HUES48 (cell line): Measurements from ENCODE around the gene MCUB.
"Not testable (repeated sequence)": the region's sequence is repeated elsewhere in the genome, so short reads cannot be mapped to it uniquely, and the experiment has no call there.

Source experiments
- H3K27ac ChIP-seq: one replicate; pipeline ENCODE4 v1.7.0; 2013; ENCODE audit warnings: low read depth, low read length, inconsistent platforms
- H3K27me3 ChIP-seq: 2 replicates; pipeline ENCODE4 v1.6.1; 2013; ENCODE audit warnings: mild to moderate bottlenecking, low read length; ENCODE audit not compliant: control insufficient read depth, insufficient read depth
- H3K36me3 ChIP-seq: 2 replicates; pipeline ENCODE4 v1.6.1; 2013; ENCODE audit warnings: low read length; ENCODE audit not compliant: control insufficient read depth, insufficient read depth
- H3K4me1 ChIP-seq: 2 replicates; pipeline ENCODE4 v1.6.1; 2013; ENCODE audit warnings: mild to moderate bottlenecking, low read length; ENCODE audit not compliant: control insufficient read depth, insufficient read depth
- H3K4me3 ChIP-seq: 2 replicates; pipeline ENCODE4 v1.5.1; 2013; ENCODE audit warnings: mild to moderate bottlenecking, low read depth, low read length
- H3K9ac ChIP-seq: 2 replicates; pipeline ENCODE4 v1.6.1; 2013; ENCODE audit warnings: mild to moderate bottlenecking, low read depth, low read length, moderate library complexity
- H3K9me3 ChIP-seq: 2 replicates; pipeline ENCODE4 v1.6.1; 2013; ENCODE audit warnings: low read length; ENCODE audit not compliant: control insufficient read depth, insufficient read depth

MCUB gene

DNA sequence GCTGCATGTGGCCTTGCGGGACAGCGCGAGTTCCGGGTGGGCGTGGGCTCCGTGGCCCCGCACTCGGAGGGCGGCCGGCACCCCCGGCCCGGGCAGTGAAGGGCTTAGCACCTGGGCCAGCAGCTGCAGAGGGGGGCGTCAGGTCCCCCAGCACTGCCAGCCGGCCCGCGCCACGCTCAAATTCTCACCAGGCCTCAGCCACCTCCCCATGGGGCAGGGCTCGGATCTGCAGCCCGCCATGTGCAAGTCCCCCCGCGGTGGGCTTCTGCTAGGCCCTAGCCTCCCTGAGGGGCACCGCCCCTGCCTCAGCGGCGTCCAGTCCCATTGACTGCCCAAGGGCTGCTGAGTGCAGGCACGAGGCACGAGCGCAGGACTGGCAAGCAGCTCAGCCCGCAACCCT lies 2.6 kb upstream of the MCUB start:
- Histone ChIP-seq H3K27ac (no peak overlapping the region), H3K36me3 (no peaks in the 10 kb centered on the region), H3K4me1 (peaks cover 13% of the 10 kb centered on the region), H3K9ac (no peak overlapping the region), H3K4me3 (no peak overlapping the region), H3K27me3 (no peaks in the 10 kb centered on the region; the same call in 1 of the 2 replicates), H3K9me3 (no peaks in the 10 kb centered on the region)

DNA sequence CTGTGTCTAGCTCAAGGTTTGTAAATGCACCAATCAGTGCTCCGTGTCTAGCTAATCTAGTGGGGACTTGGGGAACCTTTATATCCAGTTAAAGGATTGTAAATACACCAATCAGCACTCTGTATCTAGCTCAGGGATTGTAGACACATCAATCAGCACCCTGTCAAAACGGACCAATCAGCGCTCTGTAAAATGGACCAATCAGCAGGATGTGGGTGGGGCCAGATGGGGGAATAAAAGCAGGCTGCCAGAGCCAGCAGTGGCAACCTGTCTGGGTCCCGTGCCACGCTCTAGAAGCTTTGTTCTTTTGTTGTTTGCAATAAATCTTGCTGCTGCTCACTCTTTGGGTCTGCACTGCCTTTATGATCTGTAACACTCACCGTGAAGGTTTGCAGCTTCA lies 2.0 kb upstream of the MCUB start:
- H3K9ac ChIP-seq, H3K36me3 ChIP-seq, H3K4me3 ChIP-seq, H3K27me3 ChIP-seq, H3K9me3 ChIP-seq, H3K27ac ChIP-seq: not testable (repeated sequence)
- H3K4me1 ChIP-seq, result peaks cover 13% of the 10 kb centered on the region

DNA sequence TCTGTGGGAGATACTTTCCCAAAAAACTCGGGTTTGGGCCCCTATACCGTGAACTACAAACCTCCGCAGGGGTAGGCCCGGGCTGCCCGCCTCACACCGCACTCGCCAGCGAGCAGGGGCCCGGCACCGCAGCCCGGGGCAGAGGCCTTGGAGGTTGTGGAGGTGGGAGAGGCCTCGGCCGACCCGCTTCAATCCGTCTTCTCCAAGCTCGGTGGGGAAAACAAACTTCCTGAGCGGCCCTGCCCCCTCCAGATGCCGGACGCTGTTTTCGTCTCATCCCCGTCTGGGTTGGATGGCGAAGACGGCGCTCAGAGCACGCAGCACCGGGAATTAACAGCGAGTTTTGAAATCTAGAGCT lies 442 bp upstream of the MCUB start:
- peak overlapping the region; percentile 81 for H3K4me3 ChIP-seq
- no peaks in the 10 kb centered on the region; the same call in 1 of the 2 replicates for H3K27me3 ChIP-seq
- H3K9me3 ChIP-seq, result no peaks in the 10 kb centered on the region
- H3K4me1 ChIP-seq, result peaks cover 13% of the 10 kb centered on the region
- peak overlapping the region; percentile 65 for H3K27ac ChIP-seq
- H3K36me3 ChIP-seq, result no peaks in the 10 kb centered on the region
- peak overlapping the region; percentile 85 for H3K9ac ChIP-seq

DNA sequence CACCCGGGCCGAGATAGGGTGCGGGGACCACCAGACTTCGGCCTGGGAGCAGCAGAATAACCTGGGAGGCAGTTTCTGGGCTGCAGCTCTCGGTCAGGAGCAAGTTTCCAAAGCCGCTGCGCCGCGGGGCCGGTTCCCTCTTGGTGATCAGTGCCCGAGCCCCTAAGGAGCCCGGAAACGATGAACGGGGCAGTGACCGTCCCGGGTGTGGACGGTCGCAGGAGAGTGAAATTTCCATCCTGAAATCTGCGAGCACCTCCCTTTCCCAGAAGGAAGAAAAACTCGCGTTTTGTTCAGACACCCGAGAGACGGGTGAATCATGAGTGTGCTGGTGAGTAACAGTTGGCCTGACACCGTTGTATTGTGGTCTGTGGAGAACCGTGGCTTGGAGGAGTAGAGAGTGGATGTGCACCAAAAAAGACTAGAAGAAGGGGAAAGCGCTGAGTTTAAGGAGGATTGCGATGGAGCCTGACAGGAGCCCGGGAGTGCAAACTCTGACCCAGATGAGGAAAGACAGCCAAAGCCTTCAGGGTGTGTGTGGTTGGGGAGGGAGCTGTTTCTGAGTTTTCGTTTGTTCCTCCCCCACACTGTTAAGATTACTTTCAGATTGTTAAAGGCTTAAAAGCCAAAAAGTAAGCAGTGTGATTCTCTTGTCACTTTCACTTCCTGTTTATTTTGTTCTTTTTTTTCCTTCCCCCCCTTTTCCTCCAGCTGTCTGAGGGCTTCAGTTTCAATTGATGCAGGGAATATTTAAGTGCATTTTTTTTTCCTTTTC lies 828 bp downstream of the MCUB start:
- H3K27ac ChIP-seq, result peak overlapping the region; percentile 40

DNA sequence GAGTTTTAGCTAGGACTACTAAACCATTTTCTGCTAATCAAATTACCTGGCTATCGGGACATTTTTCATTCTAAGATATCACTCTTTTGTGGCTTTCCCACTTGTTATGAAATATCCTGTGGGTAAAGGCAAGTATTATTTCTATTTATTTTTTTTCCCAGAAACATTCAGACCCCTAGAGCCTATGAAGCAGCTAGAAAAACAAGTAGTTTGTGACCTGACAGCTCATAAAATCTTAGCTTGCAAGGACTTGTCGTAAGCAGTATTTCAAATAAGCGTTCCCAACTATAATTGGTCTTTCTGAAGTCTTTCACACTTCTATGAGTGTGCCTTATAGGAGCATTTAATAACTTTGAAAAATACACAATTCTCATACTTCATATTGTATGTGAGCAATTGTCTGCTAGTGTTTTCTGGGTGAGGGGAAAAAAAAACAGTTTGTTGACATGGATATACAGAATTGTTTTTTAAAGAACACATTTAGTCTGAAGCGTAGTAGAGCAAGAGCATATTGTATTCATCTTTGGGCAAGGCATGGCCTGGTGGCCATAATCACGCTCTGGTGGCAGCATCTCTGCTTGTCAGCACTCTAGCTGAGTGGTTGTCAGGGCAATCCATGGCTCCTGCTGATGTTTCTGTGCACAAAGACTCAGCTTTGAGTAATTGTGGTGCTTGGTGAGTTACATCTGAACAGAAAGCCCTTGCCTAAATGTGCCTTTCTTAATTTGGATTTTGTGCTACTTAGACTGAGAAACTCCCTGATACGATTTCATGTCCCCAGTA lies 2.6 kb downstream of the MCUB start:
- Histone ChIP-seq H3K4me3 (no peak overlapping the region), H3K9me3 (no peaks in the 10 kb centered on the region), H3K9ac (no peak overlapping the region), H3K36me3 (no peaks in the 10 kb centered on the region), H3K27ac (no peak overlapping the region), H3K27me3 (no peaks in the 10 kb centered on the region; the same call in 1 of the 2 replicates), H3K4me1 (peaks cover 13% of the 10 kb centered on the region)

More for the DNA sequence above, 828 bp downstream of the MCUB start:
- H3K9me3 ChIP-seq, result no peaks in the 10 kb centered on the region
- H3K4me1 ChIP-seq, result peaks cover 13% of the 10 kb centered on the region
- H3K27me3 ChIP-seq, result no peaks in the 10 kb centered on the region; the same call in 1 of the 2 replicates
- no peaks in the 10 kb centered on the region for H3K36me3 ChIP-seq
- peak overlapping the region; percentile 81 for H3K4me3 ChIP-seq
- peak overlapping the region; percentile 85; the same call in 1 of the 2 replicates for H3K9ac ChIP-seq

DNA sequence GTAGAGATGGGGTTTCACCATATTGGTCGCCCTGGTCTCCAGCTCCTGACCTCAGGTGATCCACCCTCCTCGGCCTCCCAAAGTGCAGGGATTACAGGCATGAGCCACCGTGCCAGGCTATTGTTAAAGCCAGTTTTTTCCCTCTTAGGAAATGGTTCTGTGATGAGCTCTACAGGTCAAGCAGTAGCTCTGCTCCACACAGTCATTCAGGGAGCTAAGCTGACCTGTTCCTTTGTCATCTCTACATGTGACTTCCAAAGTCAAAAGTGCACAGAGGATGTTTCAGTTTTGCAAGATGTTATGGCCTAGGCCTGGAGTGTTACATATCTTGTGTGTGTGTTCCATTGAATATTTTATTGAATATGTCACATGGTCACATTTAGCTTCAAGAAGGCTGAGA lies 11.4 kb downstream of the MCUB start:
- H3K36me3 ChIP-seq, result no peaks in the 10 kb centered on the region
- no peaks in the 10 kb centered on the region for H3K9me3 ChIP-seq
- no peaks in the 10 kb centered on the region for H3K27me3 ChIP-seq
- H3K4me3 ChIP-seq, result no peak overlapping the region
- no peaks in the 10 kb centered on the region for H3K4me1 ChIP-seq
- no peak overlapping the region for H3K9ac ChIP-seq
- no peak overlapping the region for H3K27ac ChIP-seq

DNA sequence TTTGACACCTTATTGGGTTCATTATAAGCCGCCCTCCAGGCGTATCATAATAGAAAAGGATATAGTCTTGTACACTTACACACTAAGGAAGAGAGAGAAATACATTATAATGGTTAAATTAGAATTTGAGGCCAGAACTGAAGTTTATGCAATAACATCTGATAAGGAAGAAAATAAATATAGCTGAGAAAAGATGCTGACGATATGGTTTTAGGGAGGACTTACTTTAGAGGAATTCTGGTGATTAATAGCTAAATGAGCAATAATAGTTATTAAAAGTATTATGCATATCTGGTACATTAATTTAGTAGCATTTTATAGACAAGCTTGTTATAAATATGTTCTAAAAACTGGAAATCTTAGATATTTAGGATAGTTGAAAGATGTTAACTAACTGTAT lies 12.1 kb downstream of the MCUB start:
- Histone ChIP-seq H3K9me3 (no peaks in the 10 kb centered on the region), H3K4me1 (no peaks in the 10 kb centered on the region), H3K36me3 (no peaks in the 10 kb centered on the region), H3K27ac (no peak overlapping the region), H3K27me3 (no peaks in the 10 kb centered on the region), H3K9ac (no peak overlapping the region), H3K4me3 (no peak overlapping the region)

DNA sequence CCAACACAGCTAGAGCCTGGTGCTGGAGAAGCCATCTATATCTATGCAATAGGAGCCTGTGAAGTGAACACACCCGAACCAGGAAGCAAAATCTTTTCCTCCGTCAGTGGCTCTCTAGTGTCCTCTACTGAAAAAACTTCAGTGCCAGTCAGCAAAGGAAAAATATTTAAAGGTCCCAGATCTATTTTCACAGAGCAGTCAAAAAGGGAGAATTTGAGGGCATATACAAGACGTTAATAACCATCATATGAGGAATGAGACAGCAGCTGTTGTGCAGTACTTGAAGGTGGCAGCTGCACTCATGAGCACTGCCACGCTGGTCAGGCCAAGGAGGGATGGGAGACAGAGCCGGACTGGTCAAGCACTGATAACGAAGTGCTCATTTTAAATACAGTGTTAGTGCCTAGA lies 14.4 kb downstream of the MCUB start:
- H3K36me3 ChIP-seq, result no peaks in the 10 kb centered on the region
- no peaks in the 10 kb centered on the region for H3K9me3 ChIP-seq
- H3K4me1 ChIP-seq, result no peaks in the 10 kb centered on the region
- H3K4me3 ChIP-seq, result no peak overlapping the region
- no peaks in the 10 kb centered on the region for H3K27me3 ChIP-seq
- H3K9ac ChIP-seq, result no peak overlapping the region
- no peak overlapping the region for H3K27ac ChIP-seq

DNA sequence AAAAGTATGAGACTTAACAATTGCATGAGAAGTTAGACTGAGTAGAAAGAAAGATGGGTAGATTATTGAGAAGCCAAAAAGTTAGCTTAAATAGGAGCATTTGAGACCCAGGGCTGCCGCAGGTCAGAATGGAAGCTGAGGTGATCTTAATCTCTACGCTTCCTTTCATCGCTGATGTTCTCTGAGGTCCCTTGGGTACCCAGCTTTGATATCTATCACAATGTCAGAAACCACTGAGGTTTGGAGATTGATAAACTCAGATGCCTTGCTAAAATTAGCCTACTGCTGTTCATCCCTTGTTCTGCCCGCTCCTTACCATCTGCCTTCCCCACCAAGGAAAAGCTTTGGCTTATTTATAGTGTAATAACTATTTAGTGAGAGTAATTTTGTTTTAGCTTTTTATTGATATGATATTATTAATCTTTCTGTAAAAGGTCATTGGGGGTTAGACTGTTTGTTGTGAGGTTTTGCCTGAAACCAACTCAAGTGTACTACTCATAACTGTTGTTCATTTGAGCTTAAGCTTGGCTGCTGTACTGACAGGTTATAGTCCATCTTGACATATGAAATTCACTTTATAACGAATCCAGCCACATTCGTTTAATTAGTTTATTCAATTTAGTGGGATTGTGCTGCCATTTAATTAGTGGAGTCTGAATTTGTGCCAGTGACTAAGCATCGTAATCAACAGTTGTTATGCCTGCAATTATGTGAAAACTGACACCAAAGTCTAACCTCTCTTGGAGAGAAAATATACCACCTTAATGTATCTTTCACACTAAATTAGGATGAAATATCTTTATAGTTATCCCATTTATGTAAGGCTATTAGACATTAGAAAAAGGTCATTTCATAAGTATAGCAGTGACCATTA lies 15.1 kb downstream of the MCUB start:
- no peaks in the 10 kb centered on the region for H3K36me3 ChIP-seq
- no peaks in the 10 kb centered on the region for H3K27me3 ChIP-seq
- H3K27ac ChIP-seq, result no peak overlapping the region
- no peaks in the 10 kb centered on the region for H3K9me3 ChIP-seq
- no peak overlapping the region for H3K4me3 ChIP-seq
- no peaks in the 10 kb centered on the region for H3K4me1 ChIP-seq
- no peak overlapping the region for H3K9ac ChIP-seq

DNA sequence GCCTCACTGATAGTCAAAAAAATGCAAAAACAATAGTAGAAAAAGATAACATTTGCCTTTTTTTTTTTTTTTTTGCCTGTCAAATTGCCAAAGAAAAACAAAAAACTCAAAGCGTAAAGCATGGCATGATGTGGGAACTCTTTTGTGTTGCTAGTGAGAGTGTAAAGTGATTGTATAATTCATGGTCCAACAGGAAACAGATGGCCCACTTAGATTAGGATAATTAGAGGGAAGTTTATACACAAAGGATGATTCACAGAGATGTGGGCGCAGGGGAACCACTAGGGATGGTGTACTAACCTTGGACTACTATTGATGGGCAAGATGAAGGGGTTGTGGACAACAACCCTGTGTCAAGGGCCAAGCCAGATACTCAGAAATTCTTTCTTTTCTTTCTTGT lies 16.4 kb downstream of the MCUB start:
- no peaks in the 10 kb centered on the region for H3K4me1 ChIP-seq

More for the DNA sequence above, 16.4 kb downstream of the MCUB start:
- H3K27me3 ChIP-seq, result no peaks in the 10 kb centered on the region
- H3K27ac ChIP-seq, result no peak overlapping the region
- H3K9ac ChIP-seq, result no peak overlapping the region
- H3K4me3 ChIP-seq, result no peak overlapping the region
- H3K9me3 ChIP-seq, result no peaks in the 10 kb centered on the region
- H3K36me3 ChIP-seq, result no peaks in the 10 kb centered on the region
